Activated T-cell treated with anti-CD3 and anti-CD28 coated beads, Interleukin-2, amount 50 U/mL, for 4 hours (primary cell): Measurements from ENCODE around the gene CREB5. TPM values are rescaled to one million over a fixed set of nuclear protein-coding genes. Genes with fewer than 3 reads are reported as not detected.

Experiments used
- ATAC-seq, 2 donors: fragments of 200-7000 bp; cut with Tn5 transposase; one replicate each; pipeline ENCODE4 v1.10.0; 2021
- DNase-seq: peaks from one replicate; pipeline ENCODE4 v3.0.0-alpha.2; 2020
- H3K27me3 Mint-ChIP-seq: one replicate; pipeline ENCODE4 v1.8.0; 2021; ENCODE audit warnings: low read depth, mixed read lengths
- H3K36me3 Mint-ChIP-seq: one replicate; pipeline ENCODE4 v1.8.0; 2022; ENCODE audit warnings: mixed read lengths; ENCODE audit not compliant: insufficient read depth
- H3K4me1 Mint-ChIP-seq: one replicate; pipeline ENCODE4 v1.8.0; 2021; ENCODE audit warnings: low read depth, mixed read lengths
- H3K4me3 Mint-ChIP-seq: one replicate; pipeline ENCODE4 v1.8.0; 2021; ENCODE audit warnings: mild to moderate bottlenecking, moderate library complexity, mixed read lengths
- H3K9me3 Mint-ChIP-seq: one replicate; pipeline ENCODE4 v1.8.0; 2021; ENCODE audit warnings: mixed read lengths
- total RNA-seq, 3 donors: library from RNA; stranded (reverse); gene quantifications; one replicate each; pipeline ENCODE4 v1.2.1, GENCODE V29; 2021

CREB5 gene
- total RNA-seq, 3 donors from 2014 or later, result 0.37 to 0.81 (median 0.68) TPM

- H3K4me3 Mint-ChIP-seq, result no peak overlapping the region
- ATAC-seq, result no peak
- H3K9me3 Mint-ChIP-seq, result no peaks in the 10 kb centered on the region
- no peaks in the 10 kb centered on the region for H3K36me3 Mint-ChIP-seq
- no peaks in the 10 kb centered on the region for H3K4me1 Mint-ChIP-seq
- no peaks in the 10 kb centered on the region for H3K27me3 Mint-ChIP-seq
- DNase-seq, result no peak
These were observed 342.1 kb downstream of the CREB5 start for GRCh38 chr7:28754447-28754846.

- DNase-seq (no peak), ATAC-seq (no peak)
- H3K4me3 Mint-ChIP-seq, result no peak overlapping the region
- H3K9me3 Mint-ChIP-seq, result no peaks in the 10 kb centered on the region
- H3K4me1 Mint-ChIP-seq, result no peaks in the 10 kb centered on the region
- no peaks in the 10 kb centered on the region for H3K36me3 Mint-ChIP-seq
- H3K27me3 Mint-ChIP-seq, result no peaks in the 10 kb centered on the region
These were observed 342.9 kb downstream of the CREB5 start for GRCh38 chr7:28755255-28755654.

GRCh38 chr7:28758186-28758585 is 345.9 kb downstream of the CREB5 start:
- Mint-ChIP-seq H3K27me3 (no peaks in the 10 kb centered on the region), H3K4me3 (no peak overlapping the region), H3K9me3 (no peaks in the 10 kb centered on the region), H3K4me1 (no peaks in the 10 kb centered on the region), H3K36me3 (no peaks in the 10 kb centered on the region)
- DNase-seq, result no peak
- no peak for ATAC-seq

GRCh38 chr7:28759475-28759971 is 347.2 kb downstream of the CREB5 start:
- ATAC-seq, result no peak
- no peaks in the 10 kb centered on the region for H3K4me1 Mint-ChIP-seq
- no peak overlapping the region for H3K4me3 Mint-ChIP-seq

GRCh38 chr7:28761505-28761904 is 349.2 kb downstream of the CREB5 start:
- H3K4me3 Mint-ChIP-seq, result no peak overlapping the region
- H3K4me1 Mint-ChIP-seq, result no peaks in the 10 kb centered on the region
- H3K36me3 Mint-ChIP-seq, result no peaks in the 10 kb centered on the region
- H3K27me3 Mint-ChIP-seq, result peaks cover 4% of the 10 kb centered on the region
- no peak for DNase-seq
- no peak for ATAC-seq
- H3K9me3 Mint-ChIP-seq, result no peaks in the 10 kb centered on the region

More at GRCh38 chr7:28759475-28759971, 347.2 kb downstream of the CREB5 start:
- no peaks in the 10 kb centered on the region for H3K9me3 Mint-ChIP-seq
- H3K36me3 Mint-ChIP-seq, result no peaks in the 10 kb centered on the region
- no peak for DNase-seq
- no peaks in the 10 kb centered on the region for H3K27me3 Mint-ChIP-seq

GRCh38 chr7:28762651-28763050 is 350.3 kb downstream of the CREB5 start:
- no peak for DNase-seq
- Mint-ChIP-seq H3K27me3 (peaks cover 4% of the 10 kb centered on the region), H3K4me1 (no peaks in the 10 kb centered on the region), H3K9me3 (no peaks in the 10 kb centered on the region), H3K4me3 (no peak overlapping the region), H3K36me3 (no peaks in the 10 kb centered on the region)
- ATAC-seq, result no peak

- Mint-ChIP-seq H3K4me1 (no peaks in the 10 kb centered on the region), H3K4me3 (no peak overlapping the region), H3K36me3 (no peaks in the 10 kb centered on the region), H3K27me3 (peaks cover 4% of the 10 kb centered on the region), H3K9me3 (no peaks in the 10 kb centered on the region)
- no peak for ATAC-seq
- DNase-seq, result no peak
These were observed 354.0 kb downstream of the CREB5 start for GRCh38 chr7:28766359-28766758.

GRCh38 chr7:28767356-28767755 is 355.0 kb downstream of the CREB5 start:
- Mint-ChIP-seq H3K27me3 (peaks cover 4% of the 10 kb centered on the region), H3K9me3 (no peaks in the 10 kb centered on the region), H3K4me1 (no peaks in the 10 kb centered on the region), H3K4me3 (no peak overlapping the region), H3K36me3 (no peaks in the 10 kb centered on the region)
- DNase-seq (no peak), ATAC-seq (no peak)

- DNase-seq (no peak), ATAC-seq (no peak)
- Mint-ChIP-seq H3K27me3 (peaks cover 4% of the 10 kb centered on the region), H3K9me3 (no peaks in the 10 kb centered on the region), H3K4me1 (no peaks in the 10 kb centered on the region), H3K36me3 (no peaks in the 10 kb centered on the region), H3K4me3 (no peak overlapping the region)
These were observed 356.3 kb downstream of the CREB5 start for GRCh38 chr7:28768577-28769147.

- DNase-seq (no peak), ATAC-seq (no peak)
- Mint-ChIP-seq H3K9me3 (no peaks in the 10 kb centered on the region), H3K4me3 (no peak overlapping the region), H3K4me1 (no peaks in the 10 kb centered on the region), H3K27me3 (peaks cover 2% of the 10 kb centered on the region), H3K36me3 (no peaks in the 10 kb centered on the region)
These were observed 359.7 kb downstream of the CREB5 start for GRCh38 chr7:28771906-28772622.

- DNase-seq (no peak), ATAC-seq (no peak)
- Mint-ChIP-seq H3K36me3 (no peaks in the 10 kb centered on the region), H3K9me3 (no peaks in the 10 kb centered on the region), H3K4me1 (no peaks in the 10 kb centered on the region), H3K4me3 (no peak overlapping the region), H3K27me3 (peaks cover 2% of the 10 kb centered on the region)
These were observed 361.3 kb downstream of the CREB5 start for GRCh38 chr7:28773423-28774145.

GRCh38 chr7:28774261-28774988 is 362.1 kb downstream of the CREB5 start:
- H3K36me3 Mint-ChIP-seq, result no peaks in the 10 kb centered on the region
- DNase-seq, result no peak
- no peaks in the 10 kb centered on the region for H3K9me3 Mint-ChIP-seq
- ATAC-seq, result no peak
- no peaks in the 10 kb centered on the region for H3K4me1 Mint-ChIP-seq
- H3K27me3 Mint-ChIP-seq, result peaks cover 2% of the 10 kb centered on the region
- H3K4me3 Mint-ChIP-seq, result no peak overlapping the region

GRCh38 chr7:28776463-28777157 is 364.3 kb downstream of the CREB5 start:
- Mint-ChIP-seq H3K9me3 (no peaks in the 10 kb centered on the region), H3K4me1 (no peaks in the 10 kb centered on the region), H3K36me3 (no peaks in the 10 kb centered on the region), H3K4me3 (no peak overlapping the region), H3K27me3 (peaks cover 4% of the 10 kb centered on the region)
- no peak for ATAC-seq
- no peak for DNase-seq

- Mint-ChIP-seq H3K36me3 (no peaks in the 10 kb centered on the region), H3K9me3 (no peaks in the 10 kb centered on the region), H3K4me1 (no peaks in the 10 kb centered on the region), H3K27me3 (peaks cover 4% of the 10 kb centered on the region), H3K4me3 (no peak overlapping the region)
- DNase-seq (no peak), ATAC-seq (no peak)
These were observed 366.5 kb downstream of the CREB5 start for GRCh38 chr7:28778786-28779185.
